ENCODE measurements around the gene S100A8. TPM values are rescaled to one million over a fixed set of nuclear protein-coding genes. Genes with fewer than 3 reads are reported as not detected.
"Not testable (repeated sequence)": the region's sequence is repeated elsewhere in the genome, so short reads cannot be mapped to it uniquely, and the experiment has no call there.

S100A8 gene
- total RNA-seq (2014; rRNA removed; shearing (Covaris generic)), result not detected in 2 replicates

- DNase-seq (ENCODE audit: low spot score), result no peak
- in situ Hi-C loops (cut with HindIII; ENCODE audit: low sequenced_read_pairs), result no loop called here
These were observed at the start of gene S100A8 for GRCh38 chr1:153390938-153391710. TSS of gene S100A8 (minus strand) at chr1:153391073. CDS start at chr1:153390535, 538 bp downstream.

DNA sequence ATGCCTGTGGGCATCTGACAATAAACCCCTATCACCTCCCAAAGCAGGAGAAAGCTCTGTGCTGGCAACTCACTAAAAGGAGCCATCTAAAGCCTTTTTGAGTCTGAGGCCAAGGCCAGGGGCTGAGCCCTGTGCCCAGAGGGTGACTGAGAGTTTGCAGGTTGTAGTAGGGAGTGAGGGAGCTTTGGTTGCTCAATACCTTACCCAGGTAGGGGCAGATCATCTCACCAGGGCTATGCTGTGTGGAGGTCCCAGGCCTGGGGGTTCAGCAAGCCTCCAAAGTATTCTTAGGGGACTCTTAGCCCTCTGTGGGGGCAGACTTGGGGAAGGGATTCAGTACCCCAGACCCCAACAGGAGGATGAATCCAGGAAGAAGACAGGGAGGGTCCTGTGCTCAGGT, 48.4 kb upstream of the S100A8 start:
- DNase-seq (ENCODE audit: low spot score), result no peak
- in situ Hi-C loops (cut with HindIII; ENCODE audit: low sequenced_read_pairs), result no loop called here

- no peak for DNase-seq (ENCODE audit: low spot score)
- in situ Hi-C loops (cut with HindIII; ENCODE audit: low sequenced_read_pairs), result no loop called here
These were observed 47.7 kb upstream of the S100A8 start for GRCh38 chr1:153438599-153438998.

- DNase-seq (ENCODE audit: low spot score), result no peak
- in situ Hi-C loops (cut with HindIII; ENCODE audit: low sequenced_read_pairs), result no loop called here
These were observed 46.4 kb upstream of the S100A8 start for GRCh38 chr1:153437236-153437635.

- DNase-seq (ENCODE audit: low spot score), result no peak
- in situ Hi-C loops (cut with HindIII; ENCODE audit: low sequenced_read_pairs), result no loop called here
These were observed 44.0 kb upstream of the S100A8 start for GRCh38 chr1:153434746-153435455.

DNA sequence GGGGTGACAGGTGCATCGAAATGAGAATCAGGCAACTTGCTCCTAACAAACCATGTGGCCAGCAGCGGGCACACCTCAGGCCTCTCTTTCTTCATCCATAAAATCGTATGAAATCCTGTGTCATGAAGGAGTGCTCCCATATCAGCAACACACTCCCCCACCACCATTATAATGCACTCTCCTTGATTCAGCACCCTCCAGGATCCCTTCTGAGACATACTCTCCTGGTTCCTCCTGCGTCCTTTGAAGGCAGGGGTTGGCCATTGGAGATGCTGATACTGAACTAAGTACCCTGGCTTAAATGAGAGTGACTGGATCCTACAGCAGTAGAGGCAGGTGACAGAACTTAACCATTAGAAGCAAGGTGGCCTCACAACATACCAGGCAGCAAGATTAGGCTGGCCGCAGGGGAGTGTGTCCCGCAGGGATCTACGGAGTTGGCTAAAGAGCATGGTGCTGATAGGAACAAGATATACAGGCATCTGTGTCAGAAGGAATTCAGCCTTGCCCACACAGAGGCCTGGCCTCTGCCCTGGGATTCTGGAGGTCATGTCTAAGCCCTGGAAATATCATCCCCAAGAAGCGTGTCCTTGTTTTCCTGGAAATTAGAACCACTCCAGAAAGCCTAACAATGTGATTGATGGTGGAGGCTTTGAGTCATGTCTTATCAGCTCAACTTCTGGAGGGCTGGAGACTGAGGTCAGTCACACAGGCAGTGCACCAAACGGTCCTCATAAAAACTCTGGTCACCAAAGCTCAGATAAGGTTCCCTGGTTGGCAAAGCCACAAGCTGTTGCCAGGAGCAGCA, 42.2 kb upstream of the S100A8 start:
- DNase-seq (ENCODE audit: low spot score), result no peak

DNA sequence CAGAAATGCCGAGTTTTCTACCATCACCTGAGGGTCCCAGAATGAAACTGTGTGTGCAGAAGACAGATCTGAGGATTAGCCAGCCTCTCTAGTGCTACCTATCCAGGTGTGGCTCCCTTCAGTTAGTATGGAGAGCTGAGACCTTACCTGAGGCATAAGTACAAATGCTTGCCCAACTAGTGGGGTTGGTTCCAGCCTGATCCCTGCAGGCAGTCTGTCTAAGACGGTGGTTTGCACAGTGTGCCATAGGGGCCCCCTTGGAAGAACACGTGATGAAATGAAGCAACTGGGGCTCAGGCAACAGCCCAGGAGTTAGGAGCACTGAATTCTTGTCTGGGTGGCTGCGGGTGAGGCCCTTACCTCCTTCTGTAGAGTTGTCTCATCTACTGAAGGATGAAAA, 41.1 kb upstream of the S100A8 start:
- in situ Hi-C loops (cut with HindIII; ENCODE audit: low sequenced_read_pairs), result no loop called here
- DNase-seq (ENCODE audit: low spot score), result no peak

More for the DNA sequence above, 42.2 kb upstream of the S100A8 start:
- in situ Hi-C loops (cut with HindIII; ENCODE audit: low sequenced_read_pairs), result no loop called here

DNA sequence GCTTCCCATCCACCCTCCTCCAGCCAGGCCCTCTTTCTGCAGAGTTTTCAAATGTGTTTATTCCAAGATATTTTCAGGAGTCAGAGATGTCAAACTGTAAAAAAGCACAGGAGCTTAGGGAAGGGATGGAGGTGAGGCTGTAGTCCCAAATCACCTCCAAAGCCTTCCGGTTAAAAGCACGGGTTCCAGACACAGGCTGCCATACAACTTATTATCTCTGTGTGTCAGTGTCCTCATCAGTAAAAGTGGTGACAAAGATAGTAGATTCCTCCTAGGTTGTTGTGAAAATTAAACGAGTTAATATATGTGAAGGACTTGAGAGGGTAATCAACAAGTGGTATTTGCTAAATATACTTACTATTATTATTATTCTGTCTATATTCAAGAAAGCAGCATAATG, 40.6 kb upstream of the S100A8 start:
- DNase-seq (ENCODE audit: low spot score), result no peak
- in situ Hi-C loops (cut with HindIII; ENCODE audit: low sequenced_read_pairs), result no loop called here

- in situ Hi-C loops (cut with HindIII; ENCODE audit: low sequenced_read_pairs), result no loop called here
- DNase-seq (ENCODE audit: low spot score), result no peak
These were observed 40.1 kb upstream of the S100A8 start for GRCh38 chr1:153431002-153431401.

GRCh38 chr1:153430561-153430960, 39.7 kb upstream of the S100A8 start:
- DNase-seq (ENCODE audit: low spot score), result no peak
- in situ Hi-C loops (cut with HindIII; ENCODE audit: low sequenced_read_pairs), result no loop called here

- DNase-seq (ENCODE audit: low spot score), result no peak
- in situ Hi-C loops (cut with HindIII; ENCODE audit: low sequenced_read_pairs), result no loop called here
These were observed 39.3 kb upstream of the S100A8 start for GRCh38 chr1:153430166-153430553.

DNA sequence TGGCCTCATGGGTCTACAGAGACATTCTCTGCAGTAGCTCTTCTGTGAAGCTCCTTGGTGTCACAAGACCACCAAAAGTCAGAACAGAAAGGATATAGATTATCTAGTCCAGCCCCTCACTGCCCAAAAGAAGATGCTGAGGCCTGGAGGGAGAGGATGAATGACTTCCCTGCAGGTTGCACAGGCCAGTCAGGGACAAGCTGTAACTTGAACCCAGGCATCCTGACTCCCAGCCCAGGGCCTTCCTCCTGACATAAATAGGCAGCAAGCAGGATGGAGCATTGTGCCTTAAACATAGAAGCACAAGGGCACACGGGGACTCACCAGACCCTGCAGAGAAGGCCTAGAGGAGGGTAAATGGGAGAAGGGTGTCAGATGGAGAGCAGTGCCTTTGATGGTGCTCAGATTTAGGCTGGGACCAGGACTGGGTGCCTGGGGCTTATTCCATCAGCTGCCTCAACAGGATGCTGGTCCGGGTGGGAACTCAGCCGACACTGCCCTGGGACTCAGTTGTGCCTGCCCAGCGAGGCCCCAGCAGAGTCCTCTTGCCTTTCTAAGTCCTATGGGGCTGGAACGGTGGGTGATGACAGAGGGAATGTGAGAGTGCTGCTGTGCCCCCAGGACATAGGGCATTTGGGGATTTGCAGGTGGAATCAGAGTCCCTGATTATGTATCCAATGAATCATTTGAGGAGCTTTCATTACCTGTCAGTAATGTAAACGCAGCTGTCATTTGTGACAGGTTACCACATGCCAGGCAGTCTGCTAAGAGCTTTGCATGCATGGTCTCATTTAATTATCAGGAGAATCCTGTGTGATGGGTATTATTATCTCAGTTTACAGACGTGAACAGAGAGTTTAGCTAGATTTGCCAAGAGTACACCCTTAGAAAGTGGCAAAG, 38.6 kb upstream of the S100A8 start:
- no peak for DNase-seq (ENCODE audit: low spot score)
- in situ Hi-C loops (cut with HindIII; ENCODE audit: low sequenced_read_pairs), result no loop called here

GRCh38 chr1:153428791-153429190, 37.9 kb upstream of the S100A8 start:
- in situ Hi-C loops (cut with HindIII; ENCODE audit: low sequenced_read_pairs), result no loop called here
- no peak for DNase-seq (ENCODE audit: low spot score)

GRCh38 chr1:153428073-153428638, 37.3 kb upstream of the S100A8 start:
- no peak for DNase-seq (ENCODE audit: low spot score)
- in situ Hi-C loops (cut with HindIII; ENCODE audit: low sequenced_read_pairs), result no loop called here

DNA sequence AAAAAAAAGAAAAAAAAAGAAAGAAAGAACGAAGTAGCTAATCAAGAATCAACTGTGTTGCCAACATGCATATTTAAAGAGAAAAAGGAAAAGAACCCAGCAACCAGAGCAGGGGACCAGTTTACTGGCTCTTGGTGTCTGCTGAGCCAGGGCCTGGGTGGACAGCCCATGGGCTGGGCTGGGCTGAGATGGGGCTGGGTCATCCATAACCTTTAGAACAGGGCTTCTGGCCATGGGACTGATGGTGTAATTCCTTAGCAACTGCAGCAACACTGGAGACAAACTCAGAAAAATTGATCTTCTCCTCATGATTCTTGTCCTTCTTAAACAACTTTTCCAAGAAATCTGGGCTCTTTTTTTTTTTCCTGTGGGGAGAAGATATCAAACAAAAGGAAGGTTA, 35.9 kb upstream of the S100A8 start:
- in situ Hi-C loops (cut with HindIII; ENCODE audit: low sequenced_read_pairs), result no loop called here
- no peak for DNase-seq (ENCODE audit: low spot score)

DNA sequence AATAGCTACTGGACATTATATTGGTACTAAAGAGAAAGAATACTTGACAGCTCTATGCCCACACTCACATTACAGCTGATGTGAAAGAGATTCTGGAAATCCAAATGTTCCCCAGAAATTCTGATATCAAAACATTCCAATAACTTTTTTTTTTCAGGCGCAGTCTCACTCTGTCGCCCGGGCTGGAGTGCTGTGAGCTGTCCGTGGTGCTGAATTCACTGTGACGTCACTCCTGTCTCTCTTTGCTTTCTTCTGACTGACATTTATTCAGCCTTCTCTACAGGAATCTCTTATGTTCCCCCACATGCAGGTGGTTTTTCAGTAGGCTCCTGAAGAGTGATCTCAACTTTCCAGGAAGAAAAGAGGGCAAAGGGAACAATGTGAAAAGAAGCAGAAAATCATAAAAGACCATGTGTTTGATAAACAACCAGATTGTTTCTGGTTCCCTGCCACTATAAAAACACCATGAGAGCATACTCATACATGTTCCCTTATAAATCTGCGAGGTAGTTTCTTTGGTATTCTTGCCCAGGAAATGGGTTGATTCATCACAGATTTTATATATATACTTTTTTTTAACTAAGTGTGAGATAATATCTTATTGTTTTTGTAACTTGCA, 31.7 kb upstream of the S100A8 start:
- in situ Hi-C loops (cut with HindIII; ENCODE audit: low sequenced_read_pairs), result no loop called here
- peak; percentile 10 for DNase-seq (ENCODE audit: low spot score)

- no peak for DNase-seq (ENCODE audit: low spot score)
- in situ Hi-C loops (cut with HindIII; ENCODE audit: low sequenced_read_pairs), result no loop called here
These were observed 29.4 kb upstream of the S100A8 start for GRCh38 chr1:153420306-153420705.

GRCh38 chr1:153419436-153419793, 28.5 kb upstream of the S100A8 start:
- DNase-seq (ENCODE audit: low spot score); in situ Hi-C loops (cut with HindIII; ENCODE audit: low sequenced_read_pairs): not testable (repeated sequence)

All from G401 (cell line).